Stimulated activated CD8-positive, alpha-beta memory T cell treated with anti-CD3 and anti-CD28 coated beads, Interleukin-12 subunit alpha, Interleukin-12 subunit beta, amount 100 ng/mL, for 1 hour (primary cell): ENCODE data around the gene ARHGAP45.

ENCODE experiments used
- DNase-seq: peaks from one replicate; pipeline ENCODE4 v3.0.0-alpha.2; 2020; ENCODE audit warnings: low read depth

The ARHGAP45 gene

GRCh38 chr19:1038978-1039645, 27.9 kb upstream of the ARHGAP45 start:
- no peak for DNase-seq

GRCh38 chr19:1039646-1040475, 27.1 kb upstream of the ARHGAP45 start, which contains the start of gene ABCA7:
Gene ABCA7 (plus strand): TSS chr19:1040107. CDS start chr19:1041362, 1,255 bp downstream.
- DNase-seq, result peak; percentile 97

- DNase-seq, result peak; percentile 81
Measured at GRCh38 chr19:1040476-1041271, 26.3 kb upstream of the ARHGAP45 start.

- DNase-seq, result no peak
Measured at GRCh38 chr19:1041272-1041834, 25.6 kb upstream of the ARHGAP45 start.

- DNase-seq, result no peak
Measured at GRCh38 chr19:1041835-1042685, 24.9 kb upstream of the ARHGAP45 start.

- DNase-seq, result no peak
Measured at GRCh38 chr19:1042689-1043511, 24.1 kb upstream of the ARHGAP45 start.

GRCh38 chr19:1045247-1045603, 21.7 kb upstream of the ARHGAP45 start:
- no peak for DNase-seq

- DNase-seq, result no peak
Measured at GRCh38 chr19:1046117-1046626, 20.8 kb upstream of the ARHGAP45 start.

GRCh38 chr19:1046836-1047695, 19.9 kb upstream of the ARHGAP45 start:
- DNase-seq, result no peak

- no peak for DNase-seq
Measured at GRCh38 chr19:1047696-1048147, 19.2 kb upstream of the ARHGAP45 start.

- DNase-seq, result no peak
Measured at GRCh38 chr19:1049106-1049505, 17.9 kb upstream of the ARHGAP45 start.

GRCh38 chr19:1049800-1050199, 17.2 kb upstream of the ARHGAP45 start:
- DNase-seq, result no peak

GRCh38 chr19:1050989-1051788, 15.8 kb upstream of the ARHGAP45 start:
- DNase-seq, result no peak

GRCh38 chr19:1051791-1052190, 15.2 kb upstream of the ARHGAP45 start:
- DNase-seq, result no peak

- DNase-seq, result no peak
Measured at GRCh38 chr19:1052349-1052975, 14.5 kb upstream of the ARHGAP45 start.

- DNase-seq, result no peak
Measured at GRCh38 chr19:1053176-1054101, 13.5 kb upstream of the ARHGAP45 start.
